Skeletal muscle cell (primary cell): ENCODE results near the gene NRXN2.
"Not testable (repeated sequence)": the region's sequence is repeated elsewhere in the genome, so short reads cannot be mapped to it uniquely, and the experiment has no call there.

ENCODE experiments used
- DNase-seq: peaks from one replicate; pipeline ENCODE4 v3.0.0-alpha.2; 2010; ENCODE audit warnings: low read depth
- H3K4me3 ChIP-seq: 2 replicates; pipeline ENCODE4 v1.5.1; 2011; ENCODE audit warnings: low read depth, mild to moderate bottlenecking, control low read depth, low read length, moderate library complexity

Gene NRXN2

DNA sequence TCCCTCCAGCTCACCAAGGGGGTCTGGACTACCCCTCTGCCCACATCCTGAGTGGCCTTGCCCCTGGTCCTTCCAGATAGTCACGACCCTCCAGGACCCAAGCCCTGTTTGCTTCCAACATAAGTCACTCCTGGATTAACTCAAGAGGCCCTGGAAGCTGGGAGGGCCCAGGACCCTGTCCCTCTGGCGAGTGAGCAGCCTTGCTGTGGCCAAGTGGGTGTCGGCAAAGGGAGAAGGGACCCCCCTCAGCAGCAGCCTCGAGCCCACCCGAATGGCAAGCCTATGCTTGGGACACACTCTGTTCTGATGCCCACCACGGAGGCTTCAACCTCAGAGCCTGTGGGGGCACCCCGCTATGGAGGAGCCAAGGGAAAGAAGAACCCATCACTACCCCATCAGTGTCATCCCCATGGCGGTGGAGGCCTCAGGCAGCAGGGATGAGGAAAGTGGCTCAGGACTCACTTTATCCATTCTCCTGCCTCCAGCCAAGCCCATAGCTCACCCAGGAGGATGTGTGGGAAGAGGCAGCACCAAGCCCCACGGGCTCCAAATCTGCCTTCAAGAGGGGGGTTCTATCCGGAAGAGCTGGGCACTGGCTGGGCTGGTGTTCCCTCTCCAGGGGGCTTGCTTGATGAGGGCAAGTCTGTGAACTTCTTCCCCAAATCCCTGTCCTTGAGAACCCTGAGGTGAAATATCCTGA is 119.4 kb downstream of the NRXN2 start:
- DNase-seq, result no peak
- no peak overlapping the region for H3K4me3 ChIP-seq

GRCh38 chr11:64602466-64603070 is 120.4 kb downstream of the NRXN2 start:
- DNase-seq, result no peak
- H3K4me3 ChIP-seq, result no peak overlapping the region

DNA sequence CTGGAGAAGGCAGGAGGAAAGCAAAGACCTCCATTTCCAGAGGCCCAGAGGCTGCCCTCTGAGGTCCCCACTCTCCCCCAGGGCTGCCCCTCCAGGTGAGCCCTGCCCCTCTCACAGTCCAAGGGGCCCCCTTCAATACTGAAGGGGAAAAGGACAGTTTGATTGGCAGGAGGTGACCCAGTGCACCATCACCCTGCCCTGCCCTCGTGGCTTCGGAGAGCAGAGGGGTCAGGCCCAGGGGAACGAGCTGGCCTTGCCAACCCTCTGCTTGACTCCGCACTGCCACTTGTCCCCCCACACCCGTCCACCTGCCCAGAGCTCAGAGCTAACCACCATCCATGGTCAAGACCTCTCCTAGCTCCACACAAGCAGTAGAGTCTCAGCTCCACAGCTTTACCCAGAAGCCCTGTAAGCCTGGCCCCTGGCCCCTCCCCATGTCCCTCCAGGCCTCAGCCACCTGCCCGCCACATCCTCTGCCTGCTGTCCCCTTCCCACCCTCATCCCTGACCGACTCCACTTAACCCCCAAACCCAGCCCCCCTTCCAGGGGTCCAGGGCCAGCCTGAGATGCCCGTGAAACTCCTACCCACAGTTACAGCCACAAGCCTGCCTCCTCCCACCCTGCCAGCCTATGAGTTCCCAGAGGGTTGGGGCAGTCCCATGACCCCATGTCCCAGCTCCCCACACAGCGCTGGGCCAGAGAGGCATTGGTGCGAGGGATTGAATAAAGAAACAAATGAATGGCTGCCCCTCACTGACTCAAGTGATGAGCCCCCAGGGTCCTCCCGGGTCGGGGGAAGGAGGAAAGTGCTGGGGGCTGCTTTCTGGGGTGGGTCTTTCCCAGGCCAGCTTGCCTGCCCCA is 121.2 kb downstream of the NRXN2 start:
- no peak for DNase-seq
- no peak overlapping the region for H3K4me3 ChIP-seq

- H3K4me3 ChIP-seq, result no peak overlapping the region
- no peak for DNase-seq
These were observed 122.6 kb downstream of the NRXN2 start for GRCh38 chr11:64600281-64600992.

- DNase-seq, result no peak
- no peak overlapping the region for H3K4me3 ChIP-seq
These were observed 123.2 kb downstream of the NRXN2 start for GRCh38 chr11:64599698-64600211.

GRCh38 chr11:64598797-64599697 is 124.0 kb downstream of the NRXN2 start:
- no peak for DNase-seq
- no peak overlapping the region for H3K4me3 ChIP-seq

- H3K4me3 ChIP-seq, result no peak overlapping the region
- DNase-seq, result no peak
These were observed 124.7 kb downstream of the NRXN2 start for GRCh38 chr11:64598106-64598796.

DNA sequence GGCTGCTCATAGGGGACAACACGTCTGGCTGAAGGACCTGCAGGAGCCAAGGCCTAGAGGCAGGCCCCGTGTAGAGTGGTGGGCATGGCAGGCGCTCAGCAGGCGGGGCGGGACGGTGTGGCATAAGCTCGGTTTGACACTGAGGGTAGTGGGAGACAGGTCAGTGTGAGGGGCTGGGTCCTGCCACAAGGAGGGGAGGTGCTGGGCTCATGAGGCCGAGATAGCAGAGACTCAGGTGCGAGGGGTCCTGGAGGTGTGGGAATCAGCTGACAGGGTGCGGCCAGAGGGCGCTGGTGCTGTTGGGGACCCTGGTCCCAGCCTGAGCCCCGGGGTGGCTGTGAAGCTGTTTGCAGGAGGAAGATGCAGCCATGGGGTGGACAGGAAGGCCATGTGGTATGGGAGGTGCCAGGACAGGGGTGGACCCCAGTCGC is 125.3 kb downstream of the NRXN2 start:
- no peak overlapping the region for H3K4me3 ChIP-seq
- no peak for DNase-seq

DNA sequence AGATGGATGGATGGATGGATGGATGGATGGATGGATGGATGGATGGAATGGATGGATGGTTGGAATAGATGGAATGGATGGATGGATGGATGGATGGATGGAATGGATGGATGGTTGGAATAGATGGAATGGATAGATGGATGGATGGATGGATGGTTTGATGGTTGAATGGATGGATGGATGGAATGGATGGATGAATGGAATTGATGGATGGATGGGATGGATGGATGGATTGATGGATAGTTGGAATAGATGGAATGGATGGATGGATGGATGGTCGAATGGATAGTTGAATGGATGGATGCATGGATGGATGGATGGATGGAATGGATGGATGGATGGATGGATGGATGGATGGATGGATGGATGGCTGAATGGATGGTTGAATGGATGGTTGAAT is 127.1 kb downstream of the NRXN2 start:
- DNase-seq, H3K4me3 ChIP-seq: not testable (repeated sequence)

GRCh38 chr11:64594159-64594939 is 128.6 kb downstream of the NRXN2 start:
- no peak overlapping the region for H3K4me3 ChIP-seq
- no peak for DNase-seq

DNA sequence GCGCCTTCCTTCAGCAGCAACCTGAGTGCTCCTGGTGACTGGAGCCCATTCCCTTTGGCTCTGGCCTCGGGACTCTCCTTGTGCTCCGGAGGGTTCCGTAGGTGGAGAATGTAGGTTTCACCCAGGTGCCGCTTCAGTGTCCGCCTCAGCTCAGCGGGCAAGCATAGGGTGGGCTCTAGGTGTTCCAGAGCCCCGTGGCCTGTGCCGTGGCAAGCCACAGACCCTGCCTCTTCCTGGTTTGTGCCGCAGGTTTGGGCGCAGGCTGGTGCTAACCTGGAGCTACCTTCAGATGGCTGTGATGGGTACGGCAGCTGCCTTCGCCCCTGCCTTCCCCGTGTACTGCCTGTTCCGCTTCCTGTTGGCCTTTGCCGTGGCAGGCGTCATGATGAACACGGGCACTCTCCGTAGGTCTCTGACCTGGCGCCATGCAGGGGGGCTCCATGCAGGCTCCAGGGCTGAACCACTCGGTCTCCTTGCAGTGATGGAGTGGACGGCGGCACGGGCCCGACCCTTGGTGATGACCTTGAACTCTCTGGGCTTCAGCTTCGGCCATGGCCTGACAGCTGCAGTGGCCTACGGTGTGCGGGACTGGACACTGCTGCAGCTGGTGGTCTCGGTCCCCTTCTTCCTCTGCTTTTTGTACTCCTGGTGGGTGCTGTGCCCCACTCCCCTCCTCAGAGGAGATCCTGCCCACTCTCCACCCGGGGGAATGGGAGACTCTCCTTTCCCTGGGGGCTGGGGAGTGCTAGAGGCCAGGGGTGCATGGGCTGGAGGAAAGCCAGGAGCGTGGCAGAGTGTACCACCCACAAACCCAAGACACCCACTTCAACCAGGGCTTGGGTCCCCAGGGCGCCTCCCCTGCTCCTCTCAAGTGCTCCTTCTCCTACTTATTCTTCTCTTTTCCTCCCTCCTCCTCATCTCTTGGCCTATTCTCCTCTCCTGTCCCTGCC is 129.6 kb downstream of the NRXN2 start:
- no peak for DNase-seq
- no peak overlapping the region for H3K4me3 ChIP-seq

- H3K4me3 ChIP-seq, result no peak overlapping the region
- no peak for DNase-seq
These were observed 130.3 kb downstream of the NRXN2 start for GRCh38 chr11:64592656-64593055.

DNA sequence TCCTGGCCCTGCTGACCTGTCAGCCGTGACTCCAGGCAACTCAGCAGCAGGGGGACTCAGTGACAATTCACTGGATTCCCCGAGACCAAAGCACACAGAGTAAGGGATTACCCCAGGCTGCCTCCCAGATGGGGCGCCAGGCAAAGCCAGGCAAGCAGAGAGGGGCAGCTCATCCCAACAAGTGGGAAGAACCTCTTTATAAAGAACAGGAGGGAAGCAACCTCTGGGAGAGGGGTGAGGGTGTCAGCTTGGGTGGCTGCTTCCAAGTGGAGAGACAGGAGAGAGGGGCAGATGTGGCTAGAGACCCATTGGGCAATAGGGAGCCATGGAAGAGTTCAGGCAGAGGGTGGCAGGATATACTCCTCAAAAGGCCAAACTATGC is 130.8 kb downstream of the NRXN2 start:
- DNase-seq, result no peak
- H3K4me3 ChIP-seq, result no peak overlapping the region

DNA sequence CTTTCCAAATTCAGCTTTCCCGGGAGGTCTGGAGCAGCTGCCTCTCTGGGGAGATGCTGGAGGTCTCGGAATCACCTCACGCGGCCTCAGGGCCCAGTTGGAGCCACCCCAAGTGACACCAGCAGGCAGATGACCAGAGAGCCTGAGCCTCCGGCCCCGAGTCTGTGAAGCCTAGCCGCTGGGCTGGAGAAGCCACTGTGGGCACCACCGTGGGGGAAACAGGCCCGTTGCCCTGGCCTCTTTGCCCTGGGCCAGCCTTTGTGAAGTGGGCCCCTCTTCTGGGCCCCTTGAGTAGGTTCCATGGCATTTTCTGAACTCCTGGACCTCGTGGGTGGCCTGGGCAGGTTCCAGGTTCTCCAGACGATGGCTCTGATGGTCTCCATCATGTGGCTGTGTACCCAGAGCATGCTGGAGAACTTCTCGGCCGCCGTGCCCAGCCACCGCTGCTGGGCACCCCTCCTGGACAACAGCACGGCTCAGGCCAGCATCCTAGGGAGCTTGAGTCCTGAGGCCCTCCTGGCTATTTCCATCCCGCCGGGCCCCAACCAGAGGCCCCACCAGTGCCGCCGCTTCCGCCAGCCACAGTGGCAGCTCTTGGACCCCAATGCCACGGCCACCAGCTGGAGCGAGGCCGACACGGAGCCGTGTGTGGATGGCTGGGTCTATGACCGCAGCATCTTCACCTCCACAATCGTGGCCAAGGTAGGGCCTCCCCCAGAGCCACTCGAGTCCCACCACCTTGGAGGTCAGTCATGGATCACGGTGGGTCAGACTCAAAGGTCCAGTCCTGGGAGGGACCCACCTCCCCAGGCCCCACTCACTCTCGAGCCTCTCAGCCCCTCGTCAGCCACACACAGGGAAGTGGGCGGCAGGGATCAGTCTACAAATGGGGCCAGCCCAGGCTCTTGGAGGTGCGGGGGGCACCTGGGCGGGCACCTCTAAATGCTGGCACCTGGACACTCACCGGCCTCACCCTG is 131.5 kb downstream of the NRXN2 start:
- H3K4me3 ChIP-seq, result no peak overlapping the region
- DNase-seq, result no peak

DNA sequence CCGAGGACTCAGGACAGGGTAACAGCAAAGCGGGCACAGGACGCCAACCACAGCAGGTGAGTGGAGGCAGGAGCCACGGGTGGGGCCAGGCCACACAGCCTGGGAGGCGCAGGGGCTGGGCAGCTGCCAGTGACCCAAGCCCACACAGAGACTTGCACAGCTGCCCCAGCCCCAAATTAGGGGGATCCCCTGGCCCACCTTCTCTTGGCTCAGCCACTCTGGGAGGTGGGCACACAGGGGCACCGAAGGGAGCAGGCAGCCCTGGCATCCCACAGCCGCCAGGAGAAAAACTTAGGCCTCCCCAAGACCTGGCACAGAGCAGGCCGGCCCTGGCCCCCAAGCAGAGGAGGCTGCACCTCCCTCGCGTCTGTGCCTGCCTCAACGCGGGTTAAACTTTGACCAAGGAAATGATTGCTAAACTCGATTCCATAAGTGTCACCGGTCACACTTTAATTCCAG is 132.2 kb downstream of the NRXN2 start, which contains the start of gene SLC22A12:
Gene SLC22A12, plus strand, starts transcription at position 458 of the 459 bp plus-strand sequence. CDS start 337 bp downstream, outside the sequence.
- H3K4me3 ChIP-seq, result no peak within 1 kb of the TSS
- DNase-seq, result no peak
